Stimulated activated CD8-positive, alpha-beta memory T cell treated with anti-CD3 and anti-CD28 coated beads, Interleukin-4, amount 100 ng/mL, for 4 hours (primary cell): Measurements from ENCODE around the gene FAM20B.

Source experiments
- DNase-seq, 2 donors: peaks; one replicate each; pipeline ENCODE4 v3.0.0-alpha.2; 2020; ENCODE audit warnings: low read depth in 2 of 2, low spot score in 1 of 2

The FAM20B gene

DNA sequence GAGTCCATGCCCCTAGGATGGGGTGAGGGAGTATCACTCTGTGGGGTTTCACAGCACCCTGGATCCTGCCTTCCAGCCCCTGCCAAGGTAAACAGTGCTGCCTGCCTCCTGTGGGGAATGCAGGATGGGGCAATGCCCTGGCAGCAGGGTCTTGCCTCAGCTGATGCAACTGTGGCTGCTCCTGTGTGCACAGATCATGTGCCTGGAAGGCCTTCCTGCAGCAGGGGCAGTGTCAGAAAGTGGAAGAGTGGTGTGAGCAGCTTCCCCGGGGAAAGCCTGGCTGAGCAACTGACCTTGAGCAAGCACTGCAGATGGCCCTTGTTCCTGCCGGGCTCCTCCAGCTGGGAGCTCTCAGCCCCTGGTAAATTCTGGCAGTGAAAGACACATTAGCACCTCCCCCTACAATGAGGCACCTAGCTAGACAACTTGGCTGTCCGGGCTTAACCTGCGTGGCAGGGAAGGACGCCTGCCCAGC, 66.0 kb downstream of the FAM20B start:
- no peak for DNase-seq

DNA sequence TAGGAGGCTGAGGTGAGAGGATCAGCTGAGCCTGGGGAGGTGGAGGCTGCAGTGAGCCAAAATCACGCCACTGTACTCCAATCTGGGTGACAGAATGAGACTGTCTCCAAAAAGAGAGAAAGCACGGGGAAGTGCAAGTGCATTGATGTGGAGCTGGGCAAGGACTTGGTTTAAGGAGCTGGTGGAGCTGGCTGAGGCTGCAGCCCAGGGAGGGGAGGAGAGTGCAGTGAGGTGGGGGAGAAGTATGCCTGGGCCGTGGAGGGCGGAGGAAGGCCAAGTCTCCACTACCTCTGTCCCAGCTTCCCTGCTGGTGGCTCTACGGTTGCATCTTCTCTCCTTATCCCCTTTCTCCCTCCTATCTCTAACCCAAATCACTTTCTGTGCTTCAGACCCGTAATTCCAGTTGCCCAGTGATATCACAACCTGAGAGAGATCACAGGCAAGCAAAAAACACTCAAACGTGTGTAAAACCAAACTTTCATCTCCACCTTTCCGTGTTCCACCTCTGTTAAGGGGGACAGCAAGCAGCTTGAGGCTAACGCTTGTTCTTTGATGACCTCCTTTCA, 67.3 kb downstream of the FAM20B start:
- no peak for DNase-seq

DNA sequence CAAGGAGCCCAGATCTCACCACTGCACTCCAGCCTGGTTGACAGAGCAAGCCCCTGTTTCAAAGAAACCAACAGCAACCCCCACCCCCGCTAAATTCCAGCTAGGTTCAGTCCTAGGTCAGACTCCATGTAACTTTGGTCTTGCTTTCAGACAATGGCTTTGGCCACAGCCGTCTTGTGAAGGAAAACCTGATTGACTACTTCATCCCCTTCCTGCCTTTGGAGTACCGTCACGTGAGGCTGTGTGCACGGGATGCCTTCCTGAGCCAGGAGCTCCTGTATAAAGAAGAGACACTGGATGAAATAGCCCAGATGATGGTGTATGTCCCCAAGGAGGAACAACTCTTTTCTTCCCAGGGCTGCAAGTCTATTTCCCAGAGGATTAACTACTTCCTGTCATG, 69.1 kb downstream of the FAM20B start:
- no peak for DNase-seq

DNA sequence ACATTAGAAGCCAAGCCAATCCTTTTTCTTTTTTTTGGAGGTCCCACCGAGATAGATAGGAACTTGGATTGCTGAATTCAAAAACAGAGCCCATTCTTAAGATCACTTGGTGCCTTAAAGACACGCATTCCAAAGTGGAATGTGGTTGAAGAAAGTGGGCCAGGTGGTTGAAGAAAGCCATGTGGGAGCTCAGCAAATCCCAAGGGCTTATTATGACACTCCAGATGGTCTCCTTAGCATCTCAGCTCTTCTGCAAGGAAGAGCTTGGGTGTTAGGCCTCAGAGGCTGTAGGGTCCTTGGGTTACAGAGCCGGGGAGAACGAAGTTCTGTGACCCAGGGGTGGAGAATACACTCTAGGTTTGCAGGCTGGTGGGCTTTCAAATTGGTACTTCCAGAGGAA, 69.7 kb downstream of the FAM20B start:
- DNase-seq = no peak

DNA sequence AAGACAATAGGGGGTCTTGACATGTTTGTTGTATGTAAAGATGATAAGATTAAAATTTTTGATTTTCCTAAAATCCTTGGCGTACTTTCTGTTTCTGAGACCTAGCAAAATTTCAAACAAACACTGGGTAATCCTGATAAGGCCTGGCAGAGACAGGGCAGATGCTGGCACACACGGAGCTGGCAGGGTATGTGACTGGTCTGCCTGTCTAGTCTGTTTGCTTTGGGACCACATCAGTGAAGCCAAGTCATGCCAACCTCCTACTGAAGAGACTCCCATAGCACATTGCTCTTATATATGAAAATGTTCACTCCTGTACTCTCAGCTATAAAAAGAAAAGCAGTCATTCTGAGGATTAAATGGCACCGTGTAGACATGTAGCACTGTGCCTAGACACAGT, 70.2 kb downstream of the FAM20B start:
- no peak for DNase-seq

DNA sequence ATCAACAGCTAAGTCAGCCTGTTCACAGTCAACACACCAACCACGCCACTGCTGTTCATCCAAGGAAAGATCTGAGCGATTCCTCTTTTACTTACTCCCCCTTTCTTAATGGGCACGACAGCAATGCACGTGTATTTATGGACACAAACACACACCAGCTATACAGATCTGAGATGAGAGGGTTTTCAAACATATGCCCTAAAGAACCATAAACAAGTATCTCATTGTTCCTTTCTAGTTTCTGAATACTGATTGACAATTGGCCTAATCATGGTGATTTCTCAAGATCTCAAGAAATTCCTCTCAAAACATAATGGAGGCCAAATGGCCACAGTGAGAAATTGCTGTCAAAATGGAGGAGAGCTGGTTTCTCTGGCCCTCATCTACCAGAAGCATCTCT, 74.2 kb downstream of the FAM20B start:
- no peak for DNase-seq

DNA sequence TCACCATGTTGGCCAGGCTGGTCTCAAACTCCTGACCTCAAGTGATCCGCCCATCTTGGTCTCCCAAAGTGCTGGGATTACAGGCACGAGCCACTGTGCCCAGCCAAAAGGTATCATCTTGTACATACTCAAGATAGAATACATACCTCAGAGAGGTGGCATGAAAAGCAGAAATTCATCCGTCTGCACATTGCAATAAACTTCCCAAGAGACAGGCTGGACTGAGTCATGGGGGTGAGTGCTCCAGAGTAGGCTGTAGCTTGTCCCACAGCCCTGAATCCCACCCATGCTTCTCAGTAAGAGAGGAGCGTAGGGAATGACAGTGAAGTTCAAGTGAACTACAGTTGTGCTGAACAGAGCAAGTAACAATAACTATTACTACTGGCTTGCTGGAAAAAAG, 75.9 kb downstream of the FAM20B start:
- no peak for DNase-seq

DNA sequence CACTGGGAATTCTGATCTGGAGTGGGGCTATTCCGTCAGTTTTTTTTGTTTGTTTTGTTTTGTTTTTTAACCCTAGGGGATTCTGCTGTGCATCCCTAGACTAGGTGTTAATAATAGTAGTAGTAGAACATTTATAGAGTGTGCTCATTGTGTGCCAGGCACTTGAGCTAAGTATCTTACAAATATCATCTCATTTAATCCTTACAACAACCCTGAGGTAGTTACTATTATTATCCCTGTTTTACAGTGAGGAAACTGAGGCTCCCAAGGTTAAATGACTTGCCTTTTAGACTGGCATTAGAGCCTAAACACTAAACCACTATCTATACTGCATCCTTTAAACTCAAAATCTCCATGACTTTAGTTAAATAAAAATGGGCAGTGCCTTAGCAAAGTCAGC, 78.3 kb downstream of the FAM20B start:
- DNase-seq = no peak

DNA sequence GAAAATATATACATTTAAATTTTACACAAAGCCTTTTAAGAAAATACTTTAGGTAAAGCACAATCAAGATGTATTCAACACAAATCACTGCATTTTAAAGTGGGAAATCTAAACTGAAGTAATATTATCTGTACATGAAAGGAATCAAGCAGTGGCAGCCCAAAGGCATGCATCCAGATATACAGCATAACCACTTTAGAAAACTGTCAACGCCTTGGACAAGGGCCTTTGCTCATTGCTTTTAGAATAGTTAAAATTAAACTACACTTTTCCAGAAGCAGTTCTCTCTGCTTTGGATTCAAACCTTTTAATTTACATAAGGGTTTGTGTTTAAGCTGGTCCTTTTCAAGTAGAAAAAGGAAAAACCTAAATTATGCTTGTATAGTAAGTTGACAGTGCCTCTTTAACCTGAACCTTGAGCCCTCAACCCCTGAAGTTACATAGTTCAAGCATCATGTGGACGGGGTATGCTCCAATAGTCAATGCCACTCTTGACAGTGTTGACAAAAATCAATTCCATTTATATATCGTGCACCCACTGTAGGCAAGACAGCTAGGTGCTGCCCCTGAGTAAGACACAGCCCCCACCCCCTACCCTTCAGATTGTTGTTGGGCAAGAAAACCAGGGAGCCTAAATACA, 79.0 kb downstream of the FAM20B start:
- no peak for DNase-seq

DNA sequence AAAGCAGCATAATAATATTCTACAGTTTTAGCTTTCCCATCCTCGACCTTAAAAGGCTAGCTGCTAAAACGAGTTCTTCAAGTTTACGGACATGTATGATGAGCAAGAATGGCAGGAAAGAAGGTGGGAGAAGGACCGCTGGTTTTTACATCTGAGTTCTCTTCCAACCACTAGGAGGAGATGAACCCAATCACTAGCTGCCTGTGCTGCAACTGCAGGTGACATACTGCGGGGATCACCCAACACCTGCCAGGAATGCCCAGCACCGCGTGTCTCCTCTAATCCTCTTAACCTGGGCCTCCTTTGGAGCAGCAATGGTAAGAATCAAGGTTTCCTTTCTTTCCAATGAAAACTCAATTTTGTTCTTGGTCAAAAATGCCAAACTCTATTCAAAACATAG, 79.7 kb downstream of the FAM20B start:
- DNase-seq = no peak

DNA sequence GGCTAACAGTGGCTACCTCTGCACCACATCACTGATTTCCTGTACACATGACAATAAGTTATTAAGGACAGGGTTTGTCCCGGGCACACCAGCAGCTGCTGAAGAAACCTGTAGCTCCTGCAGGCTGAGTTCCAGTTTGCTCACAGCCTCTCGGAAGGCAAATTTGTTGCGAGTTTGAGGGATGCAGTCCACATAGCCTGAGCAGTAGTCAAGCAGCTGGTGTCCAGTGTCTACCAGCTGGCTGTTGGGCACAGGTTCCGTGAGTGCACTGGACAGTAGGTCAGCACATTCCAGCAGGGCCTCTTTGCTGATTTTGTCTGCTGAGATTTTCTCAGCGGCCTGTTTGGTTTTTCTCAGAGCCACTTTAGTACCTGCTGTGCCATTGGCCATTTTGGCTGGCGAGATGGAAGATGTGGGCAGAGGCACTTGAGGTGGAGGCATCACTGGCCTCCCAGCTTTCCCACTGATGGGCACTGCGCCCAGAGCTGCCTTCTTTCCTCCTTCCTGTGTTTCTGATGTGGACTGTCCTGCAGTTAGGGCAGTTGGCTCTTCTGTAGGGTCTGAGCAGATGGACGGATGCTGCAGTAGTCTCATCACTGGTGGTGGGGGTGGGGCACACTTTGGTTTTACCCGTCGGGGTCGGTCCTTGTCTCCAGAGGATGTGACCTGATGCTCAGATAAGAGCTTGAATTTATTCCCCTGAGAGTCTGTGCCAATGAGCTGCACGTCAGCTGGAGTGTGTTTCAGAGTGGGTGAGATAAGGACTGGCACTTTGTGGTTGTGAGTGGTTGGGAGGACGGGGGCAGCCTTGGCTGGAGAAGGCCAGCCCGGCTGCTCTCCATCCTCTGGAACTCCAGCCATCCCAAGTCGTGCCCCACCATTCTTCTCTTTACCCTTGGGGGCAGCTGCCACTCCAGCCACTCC, 82.3 kb downstream of the FAM20B start:
- DNase-seq = no peak

DNA sequence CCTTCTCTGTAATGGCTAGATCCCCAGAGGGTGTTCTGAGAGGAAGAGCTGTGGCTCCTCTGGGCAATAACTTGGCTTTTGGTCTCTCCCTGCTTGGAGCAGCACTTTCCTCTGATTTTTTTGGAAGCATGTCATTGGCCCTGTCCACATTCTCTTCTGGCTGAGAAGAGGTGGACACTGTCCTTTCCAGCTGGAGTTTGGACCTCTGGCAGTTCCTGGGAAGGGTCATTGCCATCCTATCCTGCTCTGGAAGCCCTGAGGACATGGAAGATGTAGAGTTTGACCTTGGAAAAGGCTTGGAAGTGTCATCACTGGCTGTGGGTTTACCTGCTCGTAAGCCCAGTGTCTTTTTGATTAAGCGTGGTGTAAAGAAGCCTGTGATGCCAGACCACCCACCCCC, 83.0 kb downstream of the FAM20B start:
- DNase-seq = no peak

DNA sequence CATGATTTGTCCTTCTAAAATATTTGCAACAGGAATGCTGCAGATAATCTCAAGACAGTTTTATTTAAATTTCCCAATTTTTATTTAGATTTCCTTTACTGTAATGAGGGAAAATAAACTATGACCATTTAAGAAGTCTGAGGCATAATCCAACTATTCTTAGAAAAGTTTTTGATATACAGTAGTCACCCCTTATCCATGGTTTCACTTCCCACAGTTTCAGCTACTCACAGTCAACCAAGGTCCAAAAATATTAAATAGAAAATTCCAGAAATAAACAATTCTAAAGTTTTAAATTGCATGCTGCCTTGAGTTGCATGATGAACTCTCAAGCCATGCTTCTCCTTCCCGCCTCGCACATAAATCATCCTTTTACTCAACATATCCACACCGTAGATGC, 89.5 kb downstream of the FAM20B start:
- DNase-seq = no peak

DNA sequence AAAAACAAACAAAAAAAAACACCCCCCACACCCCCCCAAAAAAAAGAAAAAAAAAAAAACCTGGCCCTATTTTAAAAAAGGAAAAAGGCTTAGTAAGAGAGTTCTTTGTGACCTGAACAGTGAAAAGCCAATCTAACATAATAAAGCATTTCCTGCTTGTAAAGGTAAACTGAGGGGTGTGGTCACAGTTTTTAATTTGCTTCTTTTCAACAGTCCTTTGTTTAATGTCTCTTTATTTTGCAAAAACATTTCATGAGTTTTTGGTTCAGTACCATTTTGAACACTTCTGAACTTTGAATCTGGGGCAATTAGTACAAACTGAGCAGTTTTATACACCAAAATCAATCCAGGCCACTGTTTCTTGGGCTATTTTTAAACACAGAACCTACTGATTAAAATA, 93.8 kb downstream of the FAM20B start:
- DNase-seq = no peak

DNA sequence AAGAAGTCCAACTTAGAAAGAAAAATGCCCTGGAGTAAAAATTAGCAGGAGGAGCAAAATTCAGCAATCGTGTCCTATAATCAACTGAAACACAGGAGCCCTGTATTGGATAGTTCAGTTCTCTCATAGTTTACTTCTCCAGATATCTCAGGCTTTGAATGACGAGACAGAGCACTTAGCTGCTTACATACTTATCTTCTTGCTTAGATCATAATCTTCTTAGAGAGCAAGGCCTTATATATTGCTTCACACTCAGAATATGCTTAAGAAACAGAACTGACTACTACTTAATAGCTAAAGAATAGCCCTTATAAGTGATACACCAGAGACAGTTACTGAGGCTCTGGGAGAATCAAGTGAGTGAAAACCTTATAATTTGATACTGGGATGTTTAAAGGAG, 95.0 kb downstream of the FAM20B start:
- no peak for DNase-seq

DNA sequence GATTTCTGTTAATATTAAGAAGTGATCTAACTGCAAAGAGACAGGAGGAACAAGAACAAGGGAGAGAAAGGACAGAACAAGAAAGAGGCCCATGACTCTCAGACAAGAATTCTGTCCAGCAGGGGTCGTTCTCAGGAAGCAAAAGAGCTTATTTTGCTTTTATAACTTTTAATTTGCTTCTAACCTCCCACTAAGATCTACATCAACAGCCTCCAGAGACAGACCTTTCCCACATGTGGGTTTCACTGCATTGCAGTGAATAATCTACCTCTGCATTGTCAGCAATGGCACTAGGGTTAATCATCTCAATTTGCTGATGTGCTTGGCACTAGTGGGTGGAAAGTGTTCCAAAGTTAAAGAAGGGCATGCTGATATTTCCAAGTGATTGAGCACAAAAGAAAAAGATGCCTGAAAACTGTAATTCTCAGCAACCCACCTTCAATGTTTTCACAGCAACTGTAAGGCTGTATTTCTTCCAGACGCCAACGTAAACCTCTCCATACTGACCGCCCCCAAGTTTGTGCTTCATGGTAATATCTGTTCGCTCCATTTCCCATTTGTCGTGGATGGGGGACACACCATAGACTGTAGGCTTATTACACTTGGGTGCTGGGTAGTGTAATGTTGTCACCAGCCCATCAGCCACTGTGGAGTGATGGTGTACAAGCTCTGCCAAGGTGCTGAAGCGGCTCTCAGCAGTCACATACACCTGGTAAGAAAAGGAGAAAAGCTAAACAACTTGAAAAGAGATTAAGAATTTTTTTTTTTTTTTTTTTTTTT, 95.7 kb downstream of the FAM20B start:
- DNase-seq = no peak

DNA sequence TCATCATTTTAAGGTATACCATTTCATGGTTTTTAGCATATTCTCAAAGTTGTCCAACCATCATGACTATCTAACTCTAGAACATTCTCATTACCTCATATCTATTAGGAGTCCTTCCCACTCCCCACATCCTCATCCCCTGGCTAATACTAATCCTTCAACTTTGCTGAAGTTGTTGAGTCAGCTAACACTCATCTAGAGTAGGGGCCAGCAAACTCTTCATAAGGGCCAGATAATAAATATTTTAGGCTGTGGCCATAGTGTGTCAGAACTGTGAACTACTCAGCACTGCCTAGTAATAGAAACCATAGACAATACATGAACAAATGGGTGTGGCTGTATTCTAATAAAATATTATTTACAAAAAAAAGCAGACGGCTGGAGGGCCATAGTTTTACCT, 99.2 kb downstream of the FAM20B start:
- DNase-seq = no peak
